HG03064 (cell line): ENCODE results near the gene GARS1.
"Not testable (repeated sequence)": the region's sequence is repeated elsewhere in the genome, so short reads cannot be mapped to it uniquely, and the experiment has no call there.

Experiments
- ATAC-seq: cut with Tn5 transposase; IDR thresholded peaks from one replicate; pipeline ENCODE4 v1.9.1; 2021; ENCODE audit warnings: low read depth; ENCODE audit not compliant: unreplicated experiment

Gene GARS1

GRCh38 chr7:30572212-30572841 is 22.4 kb upstream of the GARS1 start:
- no peak for ATAC-seq

GRCh38 chr7:30575910-30576309 is 18.8 kb upstream of the GARS1 start:
- ATAC-seq = no peak

GRCh38 chr7:30583181-30583580 is 11.5 kb upstream of the GARS1 start:
- ATAC-seq = no peak

GRCh38 chr7:30584415-30584814 is 10.3 kb upstream of the GARS1 start:
- no peak for ATAC-seq

GRCh38 chr7:30584965-30585364 is 9.7 kb upstream of the GARS1 start:
- no peak for ATAC-seq

GRCh38 chr7:30585675-30586074 is 9.0 kb upstream of the GARS1 start:
- no peak for ATAC-seq

GRCh38 chr7:30587547-30587946 is 7.1 kb upstream of the GARS1 start:
- not testable (repeated sequence) for ATAC-seq

GRCh38 chr7:30589111-30589510 is 5.6 kb upstream of the GARS1 start:
- no peak for ATAC-seq

GRCh38 chr7:30594048-30594539 is 584 bp upstream of the GARS1 start:
- peak; percentile 33 for ATAC-seq

GRCh38 chr7:30595436-30596013 is 847 bp downstream of the GARS1 start:
- no peak for ATAC-seq

GRCh38 chr7:30596014-30596641 is 1.4 kb downstream of the GARS1 start:
- no peak for ATAC-seq

GRCh38 chr7:30596721-30597120 is 2.0 kb downstream of the GARS1 start:
- ATAC-seq = no peak

- no peak for ATAC-seq
Measured at GRCh38 chr7:30598121-30598876, 3.6 kb downstream of the GARS1 start.

- ATAC-seq = no peak
Measured at GRCh38 chr7:30604901-30605300, 10.2 kb downstream of the GARS1 start.

GRCh38 chr7:30605832-30606231 is 11.2 kb downstream of the GARS1 start:
- ATAC-seq = no peak

GRCh38 chr7:30612658-30613265 is 18.1 kb downstream of the GARS1 start:
- ATAC-seq = no peak

GRCh38 chr7:30613366-30614325 is 19.0 kb downstream of the GARS1 start:
- no peak for ATAC-seq

- ATAC-seq = no peak
Measured at GRCh38 chr7:30616318-30616717, 21.6 kb downstream of the GARS1 start.

- ATAC-seq = no peak
Measured at GRCh38 chr7:30617359-30617758, 22.7 kb downstream of the GARS1 start.
